ENCODE results near the gene CYP4F2. TPM values are rescaled to one million over a fixed set of nuclear protein-coding genes. Genes with fewer than 3 reads are reported as not detected.

The CYP4F2 gene
- polyA plus RNA-seq, 1 donor, result not detected

Other genes with a start within 250 kb of the CYP4F2 start
- gene CYP4F12, start 225.0 kb downstream of the CYP4F2 start, polyA plus RNA-seq (ENCODE audit: insufficient read length), result 0.62 TPM
- gene OR10H2, start 170.1 kb downstream of the CYP4F2 start, polyA plus RNA-seq (ENCODE audit: insufficient read length), result not detected
- gene OR10H3, start 160.1 kb downstream of the CYP4F2 start, polyA plus RNA-seq (ENCODE audit: insufficient read length), result not detected
- gene OR10H5, start 110.4 kb downstream of the CYP4F2 start, polyA plus RNA-seq (ENCODE audit: insufficient read length), result 0.04 TPM
- gene OR10H1, start 82.4 kb downstream of the CYP4F2 start, polyA plus RNA-seq (ENCODE audit: insufficient read length), result 0.04 TPM
- gene CYP4F11, start 36.5 kb upstream of the CYP4F2 start, polyA plus RNA-seq (ENCODE audit: insufficient read length), result not detected
- not detected for gene OR10H4, start 50.9 kb upstream of the CYP4F2 start, polyA plus RNA-seq (ENCODE audit: insufficient read length)
- gene TPM4, start 178.4 kb upstream of the CYP4F2 start, polyA plus RNA-seq (ENCODE audit: insufficient read length), result 162 TPM
- gene RAB8A, start 213.8 kb upstream of the CYP4F2 start, polyA plus RNA-seq (ENCODE audit: insufficient read length), result 30.4 TPM
- 0.30 TPM for gene HSH2D, start 245.6 kb upstream of the CYP4F2 start, polyA plus RNA-seq (ENCODE audit: insufficient read length)

All from forelimb muscle (tissue), 1 donor.